HG03280 (cell line): ENCODE measurements around the gene ATG16L1.

Experiments
- ATAC-seq: cut with Tn5 transposase; IDR thresholded peaks from one replicate; pipeline ENCODE4 v1.9.1; 2021; ENCODE audit warnings: mild to moderate bottlenecking, moderate library complexity; ENCODE audit not compliant: unreplicated experiment

ATG16L1 gene

DNA sequence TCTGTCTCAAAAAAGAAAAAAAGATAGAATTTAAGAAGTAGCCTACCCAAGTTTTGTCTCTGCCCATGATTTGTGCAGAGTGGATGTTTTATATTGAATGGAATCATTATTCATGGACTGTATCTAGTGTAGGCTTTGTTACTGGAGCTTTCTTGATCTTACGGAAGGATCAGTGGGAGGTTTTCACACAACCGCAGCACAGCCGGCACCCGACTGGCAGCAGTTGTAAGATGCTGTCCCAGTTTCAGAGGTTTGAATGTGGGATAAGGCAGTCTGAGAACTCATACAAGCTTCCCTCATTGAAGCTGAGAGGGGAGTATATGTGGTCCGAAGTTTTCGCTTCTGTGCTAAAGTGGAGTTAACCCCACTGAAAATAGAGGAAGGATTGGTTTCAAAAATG is 36.4 kb downstream of the ATG16L1 start:
- ATAC-seq, result no peak

DNA sequence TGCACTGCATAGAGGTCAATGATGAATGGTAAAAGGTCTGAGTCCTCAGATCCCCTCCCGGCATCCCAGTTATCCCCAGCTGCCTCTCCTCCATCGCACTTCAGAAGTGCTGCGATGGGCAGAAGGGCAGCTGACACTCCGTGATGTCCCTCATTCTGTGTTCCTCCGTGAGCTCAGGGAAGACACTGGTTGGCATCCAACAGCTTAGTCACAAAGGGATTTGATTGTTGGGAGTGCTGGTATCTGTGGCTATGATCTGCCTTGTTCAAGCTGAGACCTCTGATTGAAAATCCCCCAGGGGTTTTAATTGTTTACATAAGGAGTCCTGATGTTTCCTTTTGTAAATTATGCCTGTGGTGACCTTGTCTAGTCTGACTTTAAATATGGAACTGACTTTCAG is 37.2 kb downstream of the ATG16L1 start:
- ATAC-seq, result no peak

DNA sequence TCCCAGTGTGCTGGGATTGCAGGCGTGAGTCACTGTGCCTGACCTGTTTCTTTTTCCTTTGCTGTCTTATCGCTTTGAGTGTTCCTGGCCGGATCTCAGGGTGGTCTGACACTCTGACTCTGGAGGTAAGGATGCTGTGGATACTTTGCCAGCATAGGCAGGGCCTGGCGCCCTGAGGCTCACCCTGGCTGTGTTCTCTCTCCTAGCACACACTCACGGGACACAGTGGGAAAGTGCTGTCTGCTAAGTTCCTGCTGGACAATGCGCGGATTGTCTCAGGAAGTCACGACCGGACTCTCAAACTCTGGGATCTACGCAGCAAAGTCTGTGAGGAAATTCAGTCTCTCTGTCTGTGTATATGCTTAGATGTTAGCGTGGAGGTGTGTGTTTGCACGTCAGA is 38.2 kb downstream of the ATG16L1 start:
- no peak for ATAC-seq

DNA sequence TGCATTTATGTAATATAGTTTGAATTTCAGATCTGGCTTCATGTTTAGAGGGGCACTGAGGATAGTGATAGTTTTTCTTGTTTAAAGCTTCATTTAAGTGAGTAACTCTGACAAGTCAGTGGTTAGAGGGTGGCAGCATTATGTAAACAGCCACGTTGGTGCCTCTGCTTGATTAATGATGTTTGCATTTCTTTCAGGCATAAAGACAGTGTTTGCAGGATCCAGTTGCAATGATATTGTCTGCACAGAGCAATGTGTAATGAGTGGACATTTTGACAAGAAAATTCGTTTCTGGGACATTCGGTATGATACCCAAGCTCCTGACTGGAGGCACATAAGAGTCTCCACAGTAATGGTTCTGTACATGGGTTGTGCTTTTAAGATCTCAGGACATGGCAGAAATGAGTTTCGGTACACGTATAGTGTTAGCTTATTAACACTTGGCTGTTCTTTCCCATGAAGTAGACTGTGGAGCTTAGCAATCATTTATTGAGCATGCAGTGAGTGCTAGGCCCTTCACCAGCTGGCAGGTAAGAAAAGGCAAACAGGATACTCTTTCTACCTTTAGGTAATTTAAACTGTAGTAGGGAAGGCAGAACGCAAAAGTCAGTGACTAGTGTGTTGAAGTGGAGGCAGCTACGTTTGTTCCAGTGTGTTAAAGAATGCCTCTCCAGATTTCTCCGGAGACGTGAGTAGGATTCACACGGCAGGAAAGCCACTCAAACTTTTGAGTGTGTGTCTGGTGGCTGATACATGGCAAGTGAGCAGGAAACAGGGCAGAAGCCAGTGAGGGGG is 38.8 kb downstream of the ATG16L1 start:
- ATAC-seq, result no peak

DNA sequence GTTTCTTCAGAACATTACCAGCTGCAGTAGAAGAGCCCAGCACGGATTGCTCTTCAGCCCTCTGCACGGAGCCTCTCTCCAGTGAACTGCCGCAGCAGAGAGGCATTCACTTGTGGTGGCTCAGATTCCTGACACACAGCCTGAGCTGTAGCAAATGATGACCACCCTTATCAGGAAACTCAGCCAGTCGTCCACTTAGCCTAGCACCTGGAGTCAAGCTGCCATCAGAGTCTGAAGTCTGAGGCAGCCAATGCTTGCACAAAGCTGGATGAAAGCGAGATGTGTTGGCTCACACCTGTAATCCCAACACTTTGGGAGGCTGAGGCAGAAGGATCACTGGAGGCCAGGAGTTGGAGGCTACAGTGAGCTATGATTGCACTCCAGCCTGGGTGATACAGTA is 44.4 kb downstream of the ATG16L1 start:
- no peak for ATAC-seq

DNA sequence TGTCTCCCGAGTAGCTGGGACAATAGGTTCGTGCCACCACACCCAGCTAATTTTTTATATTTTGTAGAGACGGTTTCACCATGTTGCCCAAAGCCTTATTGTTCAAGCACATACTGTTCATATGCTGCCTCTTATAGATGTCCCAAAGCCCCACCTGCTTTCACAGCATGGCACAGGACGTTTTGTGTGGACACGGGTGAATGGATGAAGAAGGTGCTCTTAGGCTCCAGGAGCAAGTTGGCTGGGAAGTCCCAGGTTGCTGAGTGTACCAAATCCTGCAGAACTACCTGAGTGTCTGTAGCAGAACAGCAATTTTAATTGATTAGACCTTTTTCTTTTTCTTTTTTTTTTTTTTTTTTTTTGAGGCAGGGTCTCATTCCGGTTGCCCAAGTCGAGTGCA is 45.6 kb downstream of the ATG16L1 start:
- no peak for ATAC-seq

DNA sequence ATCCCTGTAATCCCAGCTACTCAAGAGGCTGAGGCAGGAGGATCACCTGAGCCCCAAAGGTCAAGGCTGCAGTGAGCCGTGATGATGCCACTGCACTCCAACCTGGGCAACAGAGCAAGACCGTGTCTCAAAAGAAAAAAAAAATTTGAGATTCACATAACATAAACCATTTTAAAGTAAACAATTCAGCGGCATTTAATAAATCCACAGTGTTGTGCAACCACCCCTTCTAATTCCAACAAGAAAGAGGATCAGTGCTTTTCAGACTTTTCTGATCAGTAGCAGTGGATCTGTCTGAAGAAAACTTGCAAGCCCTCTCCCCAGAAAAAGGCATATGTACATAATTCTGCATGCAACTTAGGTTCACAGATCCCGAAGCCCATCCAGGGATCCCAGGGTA is 48.9 kb downstream of the ATG16L1 start:
- no peak for ATAC-seq

DNA sequence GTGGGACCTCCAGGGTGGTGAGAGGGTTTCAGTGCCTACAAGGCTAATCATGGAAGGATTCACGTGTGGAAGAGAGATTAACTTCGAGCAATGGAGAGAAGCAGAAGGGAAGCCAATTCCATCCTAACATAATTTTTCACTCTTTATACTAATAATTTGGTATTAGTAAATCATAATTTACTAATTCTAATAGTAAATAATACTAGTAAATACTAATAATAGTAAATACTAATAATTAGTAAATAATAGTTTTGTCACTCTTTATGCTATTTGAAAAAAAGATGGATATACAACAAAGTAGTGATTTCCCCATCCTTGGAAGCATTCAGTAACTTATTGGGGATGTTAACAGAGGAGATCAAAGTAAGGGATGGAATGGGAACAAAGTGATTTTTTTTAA is 49.8 kb downstream of the ATG16L1 start:
- ATAC-seq, result no peak

DNA sequence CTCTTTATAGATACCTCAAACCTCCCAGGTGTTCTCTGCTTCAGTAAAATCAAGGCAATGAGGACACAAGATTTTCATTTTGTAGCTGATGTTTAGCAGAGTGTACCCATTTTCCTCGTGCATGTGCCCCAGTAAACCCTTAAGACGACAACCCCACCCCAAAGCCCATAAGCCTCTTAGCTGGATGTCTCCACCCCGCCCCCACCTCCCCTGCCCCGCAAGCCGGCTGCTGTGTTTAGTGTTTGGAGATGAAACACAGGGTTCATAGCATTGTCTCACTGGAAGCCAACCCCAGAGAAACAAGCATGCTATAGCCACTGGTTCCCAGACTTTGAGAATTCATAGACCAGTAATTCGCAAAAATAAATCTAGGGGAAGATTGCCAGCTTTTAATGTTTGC is 50.3 kb downstream of the ATG16L1 start:
- ATAC-seq, result no peak

DNA sequence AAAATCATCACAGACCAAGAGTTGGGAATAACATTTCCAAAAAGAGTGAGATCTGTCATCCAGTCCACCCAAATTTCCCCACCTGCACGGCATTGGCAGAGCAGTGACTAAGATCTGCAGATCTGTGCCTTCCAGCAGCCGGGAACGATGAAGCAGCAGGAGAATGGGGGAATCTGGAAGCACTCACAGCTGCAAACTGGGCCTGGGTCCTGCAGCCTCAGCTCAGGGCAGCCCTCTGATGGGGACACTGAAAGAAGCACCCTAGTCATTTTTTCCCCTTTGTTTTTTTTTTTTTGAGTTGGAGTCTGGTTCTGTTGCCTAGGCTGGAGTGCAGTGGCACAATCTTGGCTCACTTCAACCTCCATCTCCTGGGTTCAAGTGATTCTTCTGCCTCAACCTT is 51.8 kb downstream of the ATG16L1 start:
- ATAC-seq, result no peak

DNA sequence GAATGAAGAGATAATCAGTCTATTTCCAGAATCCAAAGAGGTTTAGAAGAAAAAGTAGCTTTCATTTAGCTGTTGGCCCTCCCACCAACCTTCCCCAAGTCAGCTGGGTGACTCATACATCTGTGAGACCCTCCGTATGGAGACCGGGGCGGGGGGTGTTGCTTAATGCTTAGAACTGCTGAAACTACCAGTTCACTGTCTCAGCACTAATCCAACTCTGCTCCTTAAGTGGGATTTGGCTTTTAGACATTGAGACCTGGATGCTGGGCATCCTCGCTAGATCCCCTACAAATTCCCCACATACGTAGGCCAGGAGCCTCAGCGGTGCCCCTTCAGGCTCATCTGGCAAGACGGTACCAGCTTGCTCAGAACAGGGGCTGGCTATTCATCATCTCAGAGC is 56.1 kb downstream of the ATG16L1 start, which contains the start of gene SAG:
TSS of gene SAG (plus strand) at position 252 of the 400 bp plus-strand sequence. CDS start 1,374 bp downstream, outside the sequence.
- no peak for ATAC-seq

DNA sequence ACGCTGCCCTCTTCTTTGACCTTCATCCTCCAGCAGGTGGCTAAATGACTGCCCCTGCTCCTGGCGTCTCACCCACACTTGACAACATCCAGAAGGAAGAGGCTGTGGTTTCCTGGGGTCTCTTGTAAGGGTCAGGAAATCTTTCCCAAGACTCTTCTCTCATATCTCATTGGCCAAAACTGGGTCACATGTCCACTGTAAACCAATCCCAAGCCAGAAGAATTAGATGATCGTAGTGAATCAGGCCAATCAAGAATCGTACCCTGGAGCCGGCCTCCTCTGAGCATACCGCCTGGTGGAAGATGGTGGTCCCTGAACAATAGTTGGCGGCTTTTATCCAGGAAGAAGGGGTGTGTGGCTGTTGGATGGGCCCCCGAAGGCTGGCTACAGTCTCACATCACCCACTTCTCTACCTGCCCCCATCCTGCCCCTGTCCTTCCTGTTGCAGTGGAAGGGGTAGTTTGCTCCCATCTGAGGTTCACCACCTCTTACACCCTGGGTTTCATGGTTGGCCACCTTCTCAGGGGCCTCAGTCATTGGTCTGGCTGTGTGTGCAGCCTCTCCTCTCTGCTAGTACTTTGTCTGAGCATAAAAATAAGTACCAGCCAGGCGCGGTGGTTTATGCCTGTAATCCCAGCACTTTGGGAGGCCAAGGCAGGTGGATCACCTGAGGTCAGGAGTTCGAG is 59.9 kb downstream of the ATG16L1 start:
- no peak for ATAC-seq

DNA sequence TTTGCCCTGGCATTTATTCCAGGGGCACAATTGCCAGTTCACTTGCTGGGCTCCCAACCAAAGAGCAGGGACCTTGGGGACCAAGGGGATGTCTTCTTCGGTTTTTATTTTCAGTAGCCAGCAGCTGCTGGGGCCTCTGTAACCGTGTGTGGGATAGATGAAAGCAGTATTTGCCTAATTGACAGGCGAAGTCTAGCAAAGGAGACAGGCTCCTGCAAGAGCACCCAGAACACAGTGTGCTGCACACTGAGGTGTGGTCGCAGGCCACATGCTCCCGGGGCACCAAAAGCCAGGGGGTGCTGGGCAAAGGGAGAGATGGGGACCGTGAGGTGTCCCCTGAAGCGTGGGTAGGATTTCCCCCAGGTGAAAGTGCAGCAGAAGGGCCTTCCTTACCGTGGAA is 61.4 kb downstream of the ATG16L1 start:
- peak; percentile 50 for ATAC-seq

DNA sequence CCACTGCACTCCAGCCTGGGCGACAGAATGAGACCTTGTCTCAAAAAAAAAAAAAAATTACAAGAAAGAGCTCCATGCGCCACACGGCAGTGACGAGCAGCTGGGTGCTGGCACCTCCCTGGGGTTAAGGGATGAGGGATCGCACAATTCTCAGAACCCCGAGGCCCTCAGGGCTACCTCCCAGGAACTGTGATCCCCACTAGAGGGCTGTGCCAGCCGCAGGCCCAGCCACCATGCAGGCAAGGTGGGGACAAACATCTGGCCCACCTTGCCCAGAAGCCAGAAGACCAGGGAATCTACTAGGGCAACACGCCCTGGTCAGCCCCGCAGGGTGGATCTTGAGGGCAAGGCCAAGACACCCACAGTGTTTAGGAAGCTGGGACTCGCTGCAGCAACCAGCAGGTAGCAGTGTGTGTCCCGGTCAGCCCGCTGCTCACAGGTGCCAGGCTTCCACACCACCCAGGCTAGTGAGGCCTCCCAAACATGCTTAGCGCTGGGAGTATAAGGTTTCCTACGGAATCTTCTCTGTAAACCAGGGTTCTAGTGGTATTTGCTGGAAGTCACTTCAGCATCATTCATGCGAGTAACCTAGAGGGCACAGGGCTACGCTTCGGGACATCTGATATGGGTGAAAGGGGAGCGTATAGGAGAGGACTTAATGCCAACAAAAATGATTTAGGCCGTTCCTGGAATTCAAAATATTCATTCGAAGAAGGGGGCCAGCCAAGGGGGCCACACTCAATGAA is 62.9 kb downstream of the ATG16L1 start:
- no peak for ATAC-seq

DNA sequence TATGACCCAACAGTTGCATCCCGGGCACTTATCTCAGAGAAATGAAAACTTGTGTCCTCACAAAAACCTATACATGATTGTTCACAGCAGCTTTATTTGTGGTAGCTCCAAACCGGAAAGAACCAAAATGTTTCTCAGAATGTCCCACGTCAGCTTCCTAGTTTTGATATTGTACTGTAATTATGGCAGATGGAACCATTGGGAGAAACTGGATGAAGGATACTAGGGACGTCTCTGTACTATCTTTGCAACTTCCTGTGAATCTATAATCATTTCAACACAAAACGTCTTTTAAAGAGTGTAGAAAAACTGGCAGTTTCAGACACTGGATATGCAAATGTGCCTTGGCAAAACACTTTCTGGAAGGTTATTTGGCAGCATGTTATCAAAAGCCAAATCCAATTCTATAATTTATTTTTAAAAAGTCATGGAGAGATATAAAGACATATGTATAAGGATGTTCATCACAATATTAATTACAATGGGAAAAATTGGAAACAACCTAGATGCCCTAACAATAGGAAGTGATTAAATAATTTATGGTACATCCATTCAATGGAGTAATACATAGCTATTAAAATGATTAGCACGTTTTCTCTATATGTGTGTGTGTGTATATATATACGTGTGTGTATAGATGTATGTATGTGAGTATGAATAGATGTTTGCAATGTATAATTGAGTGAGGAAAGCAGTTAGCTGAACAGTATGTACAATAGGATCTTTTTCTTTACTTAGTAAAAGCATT is 65.9 kb downstream of the ATG16L1 start:
- no peak for ATAC-seq

DNA sequence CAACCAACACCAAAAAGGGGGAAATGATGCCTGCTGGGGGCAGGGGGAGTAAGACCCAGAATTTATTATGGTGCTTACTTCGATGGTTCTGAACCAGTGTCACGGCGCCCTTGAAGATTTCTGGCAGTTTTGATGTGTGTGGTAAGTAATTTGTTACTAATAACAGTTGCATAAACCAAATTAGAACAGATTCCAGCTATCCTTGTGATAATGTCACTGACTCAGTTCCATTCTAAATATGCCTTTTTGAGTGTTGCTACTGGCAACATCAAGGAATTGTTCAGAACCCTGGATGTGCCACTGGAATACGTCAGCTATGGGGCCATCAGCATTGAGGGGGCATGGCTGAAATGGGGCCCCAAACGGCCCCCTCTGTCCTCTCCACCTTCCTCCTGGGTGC is 67.8 kb downstream of the ATG16L1 start:
- ATAC-seq, result no peak

DNA sequence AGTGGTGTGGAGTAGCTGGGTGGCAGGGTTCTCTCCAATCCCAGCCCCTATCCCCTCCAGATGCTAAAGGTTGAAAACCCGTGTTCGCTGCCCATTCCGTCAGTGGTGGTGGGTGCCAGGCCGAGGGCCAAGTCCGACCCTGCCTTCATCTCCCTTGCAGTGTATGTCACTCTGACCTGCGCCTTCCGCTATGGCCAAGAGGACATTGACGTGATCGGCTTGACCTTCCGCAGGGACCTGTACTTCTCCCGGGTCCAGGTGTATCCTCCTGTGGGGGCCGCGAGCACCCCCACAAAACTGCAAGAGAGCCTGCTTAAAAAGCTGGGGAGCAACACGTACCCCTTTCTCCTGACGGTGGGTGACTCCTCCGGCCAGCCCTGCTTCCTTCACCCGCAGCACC is 69.0 kb downstream of the ATG16L1 start:
- no peak for ATAC-seq

DNA sequence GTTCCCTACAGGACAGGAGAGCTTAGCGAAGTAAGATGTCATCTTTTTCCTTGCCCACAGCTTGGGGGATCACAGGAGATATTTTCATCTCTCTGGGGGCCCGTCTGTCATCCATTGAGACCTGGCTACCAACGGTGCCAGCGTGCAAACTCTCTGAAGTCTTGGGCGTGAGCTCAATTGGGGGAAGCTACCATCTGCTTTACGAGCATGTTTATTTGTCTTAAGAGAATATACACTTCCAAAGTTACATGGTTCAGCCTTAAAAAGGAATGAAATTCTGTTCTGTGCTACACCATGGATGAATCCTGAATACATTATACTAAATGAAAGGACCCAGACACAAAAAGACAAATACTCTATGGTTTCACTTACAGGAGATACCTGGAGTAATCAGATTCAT is 69.7 kb downstream of the ATG16L1 start:
- no peak for ATAC-seq

DNA sequence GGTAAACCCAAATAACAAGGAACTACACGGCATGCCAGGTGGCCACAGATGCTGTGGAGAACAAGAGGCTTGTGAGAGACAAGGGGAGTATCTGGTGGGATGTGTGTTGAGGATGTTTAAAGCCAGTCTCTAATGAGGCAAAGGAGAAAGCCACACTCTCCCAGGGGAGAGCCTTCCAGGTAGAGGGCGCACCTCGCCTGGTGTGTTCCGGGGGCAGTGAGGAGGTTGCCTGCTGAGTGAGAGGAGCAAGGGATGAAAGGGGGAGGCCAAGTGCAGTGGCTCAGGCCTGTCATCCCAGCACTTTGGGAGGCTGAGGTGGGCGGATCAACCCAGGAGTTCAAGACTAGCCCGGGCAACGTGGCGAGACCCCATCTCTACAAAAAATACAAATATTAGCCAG is 72.4 kb downstream of the ATG16L1 start:
- no peak for ATAC-seq

DNA sequence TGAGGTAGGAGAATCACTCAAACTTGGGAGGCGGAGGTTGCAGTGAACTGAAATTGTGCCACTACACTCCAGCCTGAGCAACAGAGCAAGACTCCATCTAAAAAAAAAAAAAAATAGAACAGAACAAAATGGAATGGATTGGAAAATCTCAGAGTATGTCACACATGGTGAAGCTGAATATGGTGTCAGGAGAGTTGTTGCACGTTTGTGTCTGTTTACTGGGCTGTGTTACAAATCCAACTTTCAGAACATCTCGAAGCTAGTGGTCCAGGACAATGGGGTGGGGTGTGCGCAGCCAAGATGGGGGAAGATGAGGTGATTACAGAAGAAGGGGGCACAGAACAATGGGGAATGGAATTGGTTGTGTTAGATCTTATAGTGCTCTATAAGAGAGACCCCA is 73.8 kb downstream of the ATG16L1 start:
- no peak for ATAC-seq

DNA sequence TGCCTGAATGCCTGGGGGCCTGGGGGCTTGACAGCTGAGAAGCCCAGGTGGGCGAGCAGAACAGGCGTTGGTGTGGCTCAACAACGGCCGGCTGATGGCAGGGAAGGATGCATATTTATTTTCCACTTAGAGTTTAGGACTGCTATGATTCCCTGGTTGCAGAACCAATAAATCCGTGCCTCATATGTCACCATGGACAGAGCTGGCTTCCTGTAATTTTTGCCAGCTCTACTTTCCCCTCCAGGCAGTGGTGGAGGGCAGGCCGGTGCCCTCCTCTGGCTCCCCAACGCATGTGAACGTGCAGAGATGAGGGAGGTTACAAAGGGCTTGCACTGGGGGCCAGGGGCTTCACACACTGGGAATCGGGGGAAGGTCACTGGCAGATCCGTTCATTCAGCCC is 74.3 kb downstream of the ATG16L1 start:
- no peak for ATAC-seq
